Measurements from ENCODE around the gene SRRD.

DNA sequence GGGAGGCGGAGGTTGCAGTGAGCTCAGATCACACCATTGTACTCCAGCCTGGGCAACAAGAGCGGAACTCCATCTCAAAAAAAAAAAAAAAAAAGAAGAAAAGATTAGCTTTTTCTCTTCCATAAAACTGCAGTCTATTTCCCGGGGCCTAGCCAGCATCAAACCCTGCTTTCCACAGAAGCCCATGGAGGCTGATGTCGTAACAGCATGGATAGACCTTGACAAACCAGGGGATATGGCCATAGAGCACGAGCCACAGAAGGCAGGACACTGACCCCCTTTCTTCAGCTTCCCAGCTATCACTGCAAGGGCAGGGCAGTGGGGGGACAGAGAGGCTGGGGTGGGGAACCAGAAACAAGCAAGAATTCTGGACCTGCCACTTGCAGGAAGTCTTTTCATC lies 21.6 kb upstream of the SRRD start:
- TF ChIP-seq EZH2 (IDR thresholded peaks at IDR 0.05; ENCODE audit: low read depth): no peak
- TF ChIP-seq, protein P1, sequence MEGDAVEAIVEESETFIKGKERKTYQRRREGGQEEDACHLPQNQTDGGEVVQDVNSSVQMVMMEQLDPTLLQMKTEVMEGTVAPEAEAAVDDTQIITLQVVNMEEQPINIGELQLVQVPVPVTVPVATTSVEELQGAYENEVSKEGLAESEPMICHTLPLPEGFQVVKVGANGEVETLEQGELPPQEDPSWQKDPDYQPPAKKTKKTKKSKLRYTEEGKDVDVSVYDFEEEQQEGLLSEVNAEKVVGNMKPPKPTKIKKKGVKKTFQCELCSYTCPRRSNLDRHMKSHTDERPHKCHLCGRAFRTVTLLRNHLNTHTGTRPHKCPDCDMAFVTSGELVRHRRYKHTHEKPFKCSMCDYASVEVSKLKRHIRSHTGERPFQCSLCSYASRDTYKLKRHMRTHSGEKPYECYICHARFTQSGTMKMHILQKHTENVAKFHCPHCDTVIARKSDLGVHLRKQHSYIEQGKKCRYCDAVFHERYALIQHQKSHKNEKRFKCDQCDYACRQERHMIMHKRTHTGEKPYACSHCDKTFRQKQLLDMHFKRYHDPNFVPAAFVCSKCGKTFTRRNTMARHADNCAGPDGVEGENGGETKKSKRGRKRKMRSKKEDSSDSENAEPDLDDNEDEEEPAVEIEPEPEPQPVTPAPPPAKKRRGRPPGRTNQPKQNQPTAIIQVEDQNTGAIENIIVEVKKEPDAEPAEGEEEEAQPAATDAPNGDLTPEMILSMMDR (conservative IDR thresholded peaks at IDR 0.05): no peak
